Glomerular visceral epithelial cell (primary cell): ENCODE measurements around the gene MPZ.
"Not testable (repeated sequence)": the region's sequence is repeated elsewhere in the genome, so short reads cannot be mapped to it uniquely, and the experiment has no call there.

Experiments
- DNase-seq: peaks from one replicate; pipeline ENCODE4 v3.0.0-alpha.2; 2016; ENCODE audit errors: extremely low spot score

Gene MPZ

DNA sequence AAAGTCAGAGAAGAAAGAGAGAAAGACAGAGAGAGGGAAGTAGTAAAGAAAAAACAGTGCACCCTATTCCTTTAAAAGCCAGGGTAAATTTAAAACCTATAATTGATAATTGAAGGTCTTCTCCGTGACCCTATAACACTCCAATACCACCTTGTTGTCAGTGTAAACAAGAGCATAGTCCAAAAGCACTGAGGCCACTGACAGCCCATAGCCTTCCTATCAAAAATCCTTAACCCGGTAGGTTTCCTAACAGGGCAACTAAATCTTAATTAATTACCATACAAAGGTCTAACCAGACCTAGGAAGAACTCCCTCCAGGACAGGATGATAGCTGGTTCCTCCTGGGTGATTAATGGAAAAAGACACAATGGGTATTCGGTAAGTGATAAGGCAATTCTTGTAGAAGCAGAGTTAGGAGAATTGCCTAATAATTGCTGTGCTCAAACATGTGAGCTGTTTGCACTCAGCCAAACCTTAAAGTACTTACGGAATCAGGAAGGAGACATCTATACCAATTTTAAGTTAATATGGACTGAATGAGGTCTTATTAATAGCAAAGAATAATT lies 53.7 kb downstream of the MPZ start:
- DNase-seq: not testable (repeated sequence)

DNA sequence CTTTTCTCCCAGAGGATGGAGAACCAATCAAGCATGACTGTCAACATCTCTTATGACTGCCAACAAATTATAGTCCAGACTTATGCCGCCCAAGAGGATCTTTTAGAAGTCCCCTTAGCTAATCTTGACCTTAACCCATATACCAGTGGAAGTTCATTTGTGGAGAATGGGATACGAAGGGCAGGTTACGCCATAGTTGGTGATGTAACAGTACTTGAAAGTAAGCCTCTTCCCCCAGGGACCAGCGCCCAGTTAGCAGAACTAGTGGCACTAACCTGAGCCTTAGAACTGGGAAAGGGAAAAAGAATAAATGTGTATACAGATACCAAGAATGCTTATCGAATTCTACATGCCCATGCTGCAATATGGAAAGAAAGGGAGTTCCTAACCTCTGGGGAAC lies 54.5 kb downstream of the MPZ start:
- not testable (repeated sequence) for DNase-seq
